GM19023 (cell line): ENCODE results near the gene LCMT2.
"Not testable (repeated sequence)": the region's sequence is repeated elsewhere in the genome, so short reads cannot be mapped to it uniquely, and the experiment has no call there.

Experiments
- ATAC-seq: cut with Tn5 transposase; IDR thresholded peaks from one replicate; pipeline ENCODE4 v1.9.1; 2021; ENCODE audit warnings: mild to moderate bottlenecking, moderate library complexity; ENCODE audit not compliant: unreplicated experiment

Gene LCMT2

DNA sequence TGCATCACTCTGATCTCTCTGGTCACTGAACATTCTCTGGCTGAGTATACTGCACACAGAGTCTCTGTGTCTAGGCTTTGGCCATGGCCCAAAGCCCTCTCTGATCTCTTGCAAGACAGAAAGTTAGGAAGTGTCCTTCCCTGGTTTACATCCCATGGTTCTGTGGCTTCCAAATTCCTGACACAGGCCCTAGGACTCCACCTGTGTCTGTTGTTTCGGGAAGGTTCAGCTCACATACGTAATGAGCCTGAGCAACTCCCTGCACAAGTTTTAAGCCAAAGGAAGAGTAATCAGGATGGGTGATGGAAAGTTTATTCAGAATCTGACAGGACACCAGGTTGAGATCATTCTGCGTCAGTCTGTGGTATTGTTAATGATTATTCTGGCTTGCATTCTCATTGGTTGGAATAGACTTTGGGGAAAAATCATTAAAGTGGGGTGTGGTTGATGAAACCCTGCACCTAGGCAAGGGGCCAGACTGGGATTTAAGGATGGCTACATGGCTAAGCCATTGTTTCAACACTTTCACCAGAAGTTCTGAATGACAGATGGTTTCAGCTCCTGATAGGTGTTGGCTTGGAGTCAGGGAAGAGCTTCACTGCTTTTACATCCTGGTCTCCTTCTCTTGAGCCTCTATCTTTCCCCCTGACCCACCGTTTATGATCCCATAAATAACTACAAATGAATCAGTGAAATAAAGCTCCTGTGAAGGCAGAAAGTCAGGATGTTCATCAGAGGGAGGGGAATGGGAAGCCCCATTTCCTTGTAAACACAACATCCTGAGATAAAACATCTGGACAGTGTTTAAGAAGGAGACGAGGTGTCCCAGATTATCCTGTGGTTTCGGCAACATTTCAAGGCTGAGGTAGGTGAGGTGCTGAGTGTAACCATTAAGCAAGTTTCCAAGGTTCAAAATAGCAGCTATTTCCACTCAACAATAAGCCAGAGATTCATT, 14.1 kb downstream of the LCMT2 start:
- ATAC-seq, result no peak

DNA sequence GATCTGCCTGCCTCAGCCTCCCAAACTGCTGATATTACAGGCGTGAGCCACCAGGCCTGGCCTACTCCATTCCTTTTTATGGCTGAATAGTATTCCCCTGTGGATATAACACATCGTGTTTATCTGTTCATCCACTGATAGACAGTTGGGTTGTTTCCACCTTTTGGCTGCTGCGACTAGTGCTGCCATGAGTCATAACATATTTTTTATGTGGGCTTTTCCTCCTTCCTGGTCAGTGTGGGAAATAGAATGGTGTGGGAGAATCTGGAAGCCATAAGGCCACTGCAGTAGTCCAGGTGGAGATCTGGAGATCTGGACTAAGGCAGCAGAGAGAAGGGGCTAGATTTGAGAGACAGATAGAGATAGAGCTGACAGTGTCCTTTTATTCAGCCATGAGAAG, 16.2 kb downstream of the LCMT2 start:
- no peak for ATAC-seq

DNA sequence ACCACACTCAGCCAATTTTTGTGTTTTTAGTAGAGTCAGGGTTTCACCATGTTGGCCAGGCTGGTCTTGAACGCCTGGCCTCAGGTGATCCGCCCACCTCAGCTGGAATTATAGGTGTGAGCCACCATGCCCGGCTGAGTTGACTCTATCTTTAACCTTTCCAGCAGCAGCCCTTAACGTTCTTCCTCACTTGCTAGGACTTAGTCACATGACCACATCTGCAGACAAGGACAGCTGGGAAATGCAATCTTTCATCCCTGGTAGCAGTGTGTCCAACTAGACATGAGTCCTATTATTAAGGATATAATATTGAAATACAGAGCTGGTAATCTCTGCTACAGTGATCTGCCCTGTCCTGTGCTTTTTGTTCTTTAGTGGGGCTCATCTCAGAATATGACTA, 18.0 kb downstream of the LCMT2 start:
- ATAC-seq, result no peak

DNA sequence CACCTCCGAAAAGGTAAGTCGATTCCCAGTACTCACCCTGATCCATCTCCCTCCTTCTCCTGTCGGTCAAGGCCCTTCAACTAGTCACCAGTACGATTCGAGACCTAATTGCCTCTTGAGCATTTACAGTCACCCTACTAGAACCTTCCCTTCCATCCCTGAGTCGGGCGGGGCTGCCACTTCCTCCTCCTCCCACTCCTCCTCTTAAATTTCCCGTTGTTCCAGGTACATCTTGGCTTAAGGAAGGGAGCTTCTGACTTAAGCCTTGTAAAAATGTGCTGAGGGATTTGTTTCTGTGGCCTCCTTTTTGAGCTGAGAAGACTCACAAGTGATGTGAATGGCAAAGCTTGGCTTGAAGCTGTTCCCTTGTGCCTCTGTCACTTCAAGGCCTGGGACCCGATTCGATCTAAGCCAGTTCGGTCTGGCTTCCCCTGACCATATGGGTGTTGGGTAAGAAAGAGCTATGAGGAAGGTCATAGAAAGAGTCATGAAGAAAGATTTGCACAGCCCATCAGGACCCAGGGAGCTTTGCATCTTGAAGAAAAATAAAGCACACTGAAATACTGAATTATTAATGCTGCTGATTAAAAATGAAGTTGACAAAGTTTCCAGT, 28.1 kb downstream of the LCMT2 start, which contains the start of gene TGM7:
Gene TGM7 (minus strand): TSS at position 51 of the 613 bp plus-strand sequence.
- no peak for ATAC-seq

GRCh38 chr15:43299884-43300283, 30.5 kb downstream of the LCMT2 start:
- ATAC-seq, result no peak

GRCh38 chr15:43299411-43299810, 31.0 kb downstream of the LCMT2 start:
- no peak for ATAC-seq

- ATAC-seq, result no peak
These were observed 36.2 kb downstream of the LCMT2 start for GRCh38 chr15:43294091-43294706.

DNA sequence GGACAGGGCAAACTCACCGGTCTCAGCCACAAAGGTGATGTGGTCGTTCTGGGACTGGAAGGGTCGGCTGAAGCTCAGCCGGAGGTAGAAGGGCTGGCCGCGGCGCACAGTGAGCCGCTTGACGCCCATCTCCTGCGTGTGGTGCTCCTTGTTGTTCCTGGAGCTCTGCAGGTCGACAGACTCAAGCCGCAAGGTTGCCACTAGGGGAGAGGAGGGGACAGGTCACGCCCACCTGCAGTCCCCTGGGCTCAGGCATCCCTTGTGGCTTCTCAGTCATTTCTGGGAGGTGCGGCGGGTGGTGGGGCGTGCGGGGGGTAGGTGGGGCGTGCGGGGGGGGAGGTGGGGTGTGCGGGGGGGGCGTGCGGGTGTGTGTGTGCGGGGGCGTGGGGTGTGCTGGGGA, 36.9 kb downstream of the LCMT2 start:
- ATAC-seq, result no peak

DNA sequence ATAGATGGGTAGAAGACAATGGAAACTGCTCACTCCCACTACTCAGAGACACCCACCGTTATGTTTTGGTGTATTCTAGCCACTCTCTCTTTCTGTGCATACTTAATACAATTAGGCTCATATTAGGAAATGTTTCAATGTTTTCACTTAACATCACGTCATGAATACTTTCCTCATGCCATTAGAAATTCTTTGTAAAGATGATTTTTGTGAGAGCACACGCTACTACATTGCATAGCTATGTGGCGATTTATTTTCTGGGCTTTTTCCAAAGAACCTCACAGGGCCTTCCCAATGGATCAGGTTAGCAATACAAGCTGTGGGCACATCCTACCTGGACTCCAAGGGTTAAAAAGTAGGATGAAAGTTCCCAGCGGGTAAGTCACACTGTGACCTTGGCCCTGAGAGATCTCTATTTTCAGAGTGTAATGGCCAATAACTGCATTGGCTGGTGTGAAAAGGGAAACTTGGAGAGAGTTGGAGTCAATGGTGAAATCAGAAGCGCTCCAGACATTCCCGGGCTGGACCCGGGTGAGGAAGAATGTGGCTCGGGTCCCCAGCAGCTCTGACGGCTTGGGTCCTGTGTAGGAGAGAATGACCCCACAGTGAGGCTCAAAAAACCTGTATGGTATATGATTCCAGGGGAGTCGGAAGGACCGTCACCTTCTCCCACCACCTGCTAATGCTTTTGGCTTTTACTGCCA, 37.8 kb downstream of the LCMT2 start:
- no peak for ATAC-seq

DNA sequence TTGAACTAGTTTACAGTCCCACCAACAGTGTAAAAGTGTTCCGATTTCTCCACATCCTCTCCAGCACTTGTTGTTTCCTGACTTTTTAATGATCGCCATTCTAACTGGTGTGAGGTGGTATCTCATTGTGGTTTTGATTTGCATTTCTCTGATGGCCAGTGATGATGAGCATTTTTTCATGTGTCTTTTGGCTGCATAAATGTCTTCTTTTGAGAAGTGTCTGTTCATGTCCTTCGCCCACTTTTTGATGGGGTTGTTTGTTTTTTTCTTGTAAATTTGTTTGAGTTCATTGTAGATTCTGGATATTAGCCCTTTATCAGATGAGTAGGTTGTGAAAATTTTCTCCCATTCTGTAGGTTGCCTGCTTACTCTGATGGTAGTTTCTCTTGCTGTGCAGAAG, 40.7 kb downstream of the LCMT2 start:
- ATAC-seq, result not testable (repeated sequence)

- no peak for ATAC-seq
These were observed 43.1 kb downstream of the LCMT2 start for GRCh38 chr15:43287254-43287653.

DNA sequence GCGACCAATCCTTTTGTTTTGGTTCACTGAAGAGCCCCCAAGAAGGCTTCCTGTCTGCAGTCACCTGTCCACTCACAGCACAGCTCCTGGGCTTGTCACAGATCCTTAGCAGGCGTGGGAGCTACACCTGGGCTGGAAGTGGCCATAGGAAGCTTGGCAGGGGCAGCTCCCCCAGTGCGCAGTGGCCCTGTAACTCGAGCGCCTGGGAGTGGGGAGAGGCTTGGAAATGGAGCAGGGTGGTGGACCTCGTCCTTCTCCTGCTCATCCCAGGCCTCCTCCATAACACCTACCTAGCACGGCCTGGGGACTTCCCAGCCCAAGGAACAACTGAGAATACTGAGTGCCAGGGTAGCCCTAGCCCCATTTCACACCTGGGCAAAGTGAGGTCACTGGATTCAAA, 44.3 kb downstream of the LCMT2 start:
- no peak for ATAC-seq

DNA sequence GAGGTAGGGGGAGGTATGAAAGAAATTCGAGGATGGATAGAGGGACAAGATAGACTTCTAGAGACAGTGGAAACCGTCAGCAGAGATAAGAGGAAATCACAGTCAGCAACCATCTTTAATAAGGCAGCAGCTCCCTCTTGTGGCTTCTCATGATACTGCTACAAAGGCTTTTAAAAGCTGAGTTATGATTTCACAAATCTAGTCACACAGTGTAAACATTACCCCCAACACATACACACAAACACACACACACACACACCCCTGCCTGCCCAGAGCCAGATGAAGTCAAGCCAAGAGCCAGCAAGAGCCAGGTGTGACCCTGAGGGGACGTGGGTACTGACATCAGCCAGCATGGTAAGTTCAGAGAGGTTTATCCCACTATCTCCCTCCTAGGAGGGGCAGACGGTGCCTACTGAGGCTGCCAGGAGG, 44.8 kb downstream of the LCMT2 start:
- no peak for ATAC-seq

- ATAC-seq, result no peak
These were observed 46.8 kb downstream of the LCMT2 start for GRCh38 chr15:43283526-43283925.

- no peak for ATAC-seq
These were observed 48.3 kb downstream of the LCMT2 start for GRCh38 chr15:43281926-43282602.

- no peak for ATAC-seq
These were observed 49.4 kb downstream of the LCMT2 start for GRCh38 chr15:43280996-43281395.

- no peak for ATAC-seq
These were observed 50.9 kb downstream of the LCMT2 start for GRCh38 chr15:43279496-43279895.

DNA sequence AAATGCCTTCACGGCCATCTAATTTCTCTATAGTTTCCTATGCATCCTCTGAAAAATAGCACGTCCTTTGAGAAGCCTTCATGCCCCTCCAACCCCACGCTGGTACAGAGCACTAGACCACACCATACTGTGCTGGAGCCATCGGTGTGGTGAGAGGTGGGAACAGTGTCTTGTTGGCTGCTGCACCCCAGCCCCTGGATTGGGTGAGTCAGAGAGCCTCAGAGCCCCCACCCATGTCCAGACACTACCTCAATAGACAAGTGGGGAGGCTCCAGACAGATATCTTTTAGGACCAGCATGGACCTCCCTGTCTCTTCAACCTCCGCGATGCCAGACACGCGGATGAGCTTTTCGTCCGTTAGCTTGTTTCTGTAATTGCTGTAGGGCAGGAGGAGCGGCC, 51.5 kb downstream of the LCMT2 start:
- ATAC-seq, result no peak

GRCh38 chr15:43277901-43278300, 52.5 kb downstream of the LCMT2 start:
- ATAC-seq, result no peak

DNA sequence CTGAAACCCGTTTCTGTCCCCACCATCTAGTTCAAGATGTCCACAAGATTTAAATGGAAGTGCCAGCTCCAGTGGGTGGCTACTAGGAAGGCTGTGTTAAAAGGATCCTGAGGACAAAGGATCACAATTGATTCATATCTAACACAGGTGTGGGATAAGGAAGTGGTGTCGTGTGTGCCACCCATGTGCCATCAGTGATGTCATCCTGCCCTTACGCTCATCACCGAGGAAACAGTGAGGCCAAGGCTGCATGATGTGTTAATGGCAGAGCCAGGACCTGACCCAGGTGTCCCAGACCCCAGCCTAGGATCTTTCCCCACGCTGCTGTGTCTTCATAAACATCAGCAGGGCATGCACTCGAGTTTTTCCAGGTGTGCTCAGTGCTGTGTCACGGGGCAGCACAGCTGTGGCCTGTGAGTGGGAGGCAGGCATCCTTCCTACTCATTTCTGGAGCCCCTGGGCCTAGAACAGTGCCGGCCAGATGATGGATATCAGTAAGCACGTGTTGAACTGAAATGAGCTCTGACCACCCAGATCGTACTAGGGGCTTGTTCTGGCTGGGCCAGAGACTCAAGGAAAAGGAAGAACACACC, 53.0 kb downstream of the LCMT2 start:
- no peak for ATAC-seq
